Measurements from ENCODE around the gene TTLL11. TPM values are rescaled to one million over a fixed set of nuclear protein-coding genes. Genes with fewer than 3 reads are reported as not detected.

TTLL11 gene
- total and polyA plus RNA-seq, 2 experiments from 2014 or later: 0.57 to 1.4 TPM

- TF ChIP-seq ZNF462 (CRISPR knock-in tag; IDR thresholded peaks at IDR 0.05) (no peak), EZH2phosphoT487 (IDR thresholded peaks at IDR 0.05; ENCODE audit: unreplicated experiment) (no peak), ZNF114 (CRISPR knock-in tag; IDR thresholded peaks at IDR 0.05) (no peak), CTCF (conservative IDR thresholded peaks at IDR 0.05; ENCODE audit: low read depth in 2 of 2) (no peak), NANOG (IDR thresholded peaks at IDR 0.05; ENCODE audit: borderline replicate concordance) (no peak), CREB1 (CRISPR knock-in tag; IDR thresholded peaks at IDR 0.05; ENCODE audit: low read depth) (no peak)
Observed at GRCh38 chr9:122122468-122122867, 29.4 kb upstream of the TTLL11 start (continued).

- no peaks in the 10 kb centered on the region for H4K20me1 ChIP-seq (replicated peaks; ENCODE audit: insufficient read depth)
- no peak overlapping the region for H2AFZ ChIP-seq
- peaks cover 18% of the 10 kb centered on the region for H3K27me3 ChIP-seq (ENCODE audit: insufficient read depth)
- ATAC-seq (no peak), DNase-seq (ENCODE audit: low spot score) (no peak)
- no peak overlapping the region for H3K4me3 ChIP-seq
- H3K9me2 ChIP-seq (ENCODE audit: insufficient read depth): no peaks in the 10 kb centered on the region
- Mint-ChIP-seq H3K36me3 (ENCODE audit: low read depth) (no peaks in the 10 kb centered on the region), H3K27me3 (ENCODE audit: insufficient read depth, low read depth, poor library complexity) (peaks cover 29% of the 10 kb centered on the region), H3K9me3 (no peaks in the 10 kb centered on the region; the same call in 2 of the 3 replicates), H3K27ac (no peak overlapping the region), H3K4me1 (peaks cover 13% of the 10 kb centered on the region; the same call in 2 of the 3 replicates), H3K4me3 (no peak overlapping the region)
- no peaks in the 10 kb centered on the region for H3K36me3 ChIP-seq (ENCODE audit: insufficient read depth)
- H3K79me2 ChIP-seq (replicated peaks; ENCODE audit: insufficient read depth): no peaks in the 10 kb centered on the region
- no peak overlapping the region for H3K27ac ChIP-seq (ENCODE audit: low read depth)
- no peaks in the 10 kb centered on the region for H3F3A ChIP-seq (replicated peaks; ENCODE audit: low read depth)
- peaks cover 7% of the 10 kb centered on the region for H3K4me1 ChIP-seq (ENCODE audit: insufficient read depth)
- H3K4me2 ChIP-seq: no peak overlapping the region
- TF ChIP-seq EZH2phosphoT487 (IDR thresholded peaks at IDR 0.05; ENCODE audit: unreplicated experiment): no peak
- TF ChIP-seq CREB1 (CRISPR knock-in tag; IDR thresholded peaks at IDR 0.05; ENCODE audit: low read depth): no peak
- TF ChIP-seq ETS1 (IDR thresholded peaks at IDR 0.05): no peak
- no peak for TF ChIP-seq CTCF (conservative IDR thresholded peaks at IDR 0.05; ENCODE audit: low read depth in 2 of 2)
Observed at GRCh38 chr9:122121931-122122330, 28.8 kb upstream of the TTLL11 start.
